GOT3 (cell line): Measurements from ENCODE around the gene UCK1.

Experiments
- DNase-seq: peaks from one replicate; lab custom pipeline; 2025; ENCODE audit warnings: mixed read lengths; lab: John Stamatoyannopoulos, UW

The UCK1 gene

DNA sequence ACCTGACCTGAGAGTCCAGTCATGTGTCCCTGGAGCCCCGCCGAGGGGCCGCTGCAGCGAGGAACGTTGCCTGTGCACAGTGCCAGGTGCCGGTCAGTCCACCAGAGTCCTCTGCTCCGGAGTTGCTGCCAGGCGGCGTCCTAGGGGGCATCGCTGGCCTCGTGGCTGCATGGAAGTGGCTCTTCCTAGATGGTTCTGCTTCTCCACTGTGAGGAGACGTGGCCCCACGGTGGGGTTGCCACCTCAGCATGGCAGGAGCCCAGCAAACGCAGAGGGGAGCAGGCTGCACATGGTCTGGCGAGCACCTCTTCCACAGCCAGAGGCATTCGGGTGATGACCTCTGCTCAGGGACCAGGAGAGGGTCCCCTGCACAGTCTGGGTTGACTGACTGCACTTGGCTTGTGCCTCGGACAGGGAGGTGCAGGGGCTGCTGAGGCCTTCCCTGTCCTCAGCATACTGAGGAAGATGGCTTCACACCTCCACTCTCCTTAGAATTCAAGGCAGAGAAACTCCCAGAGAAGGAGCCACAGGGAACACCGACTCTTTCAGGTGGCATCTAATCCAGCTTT is 54.2 kb downstream of the UCK1 start:
- no peak for DNase-seq

DNA sequence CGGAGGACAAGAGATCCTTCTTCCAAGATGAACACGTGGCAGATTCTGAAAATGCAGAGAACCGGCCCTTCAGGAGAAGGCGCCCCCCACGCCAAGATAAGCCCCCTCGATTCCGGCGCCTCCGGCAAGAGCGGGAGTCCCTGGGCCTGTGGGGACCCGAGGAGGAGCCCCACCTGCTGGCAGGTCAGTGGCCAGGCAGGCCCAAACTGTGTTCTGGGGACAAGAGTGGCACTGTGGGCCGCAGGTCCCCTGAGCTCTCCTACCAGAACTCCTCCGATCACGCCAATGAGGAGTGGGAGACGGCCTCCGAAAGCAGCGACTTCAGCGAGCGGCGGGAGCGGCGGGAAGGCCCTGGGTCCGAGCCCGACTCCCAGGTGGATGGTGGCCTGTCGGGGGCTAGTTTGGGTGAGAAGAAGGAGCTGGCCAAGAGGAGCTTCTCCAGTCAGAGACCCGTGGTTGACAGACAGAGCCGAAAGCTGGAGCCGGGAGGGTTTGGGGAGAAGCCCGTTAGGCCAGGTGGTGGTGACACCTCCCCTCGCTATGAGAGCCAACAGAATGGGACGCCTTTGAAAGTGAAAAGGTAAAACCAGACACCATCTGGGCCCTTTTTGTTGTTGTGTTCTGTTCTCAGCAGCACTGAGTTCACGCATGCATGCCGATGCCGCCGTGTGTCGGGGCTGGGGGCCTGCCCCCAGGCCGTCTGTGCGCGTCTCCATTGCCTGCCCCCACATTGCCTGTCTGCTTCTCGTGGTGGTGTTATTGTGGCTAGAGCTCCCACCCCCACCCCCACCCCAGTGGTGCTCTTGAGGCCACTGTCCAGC is 54.9 kb downstream of the UCK1 start:
- DNase-seq, result no peak

DNA sequence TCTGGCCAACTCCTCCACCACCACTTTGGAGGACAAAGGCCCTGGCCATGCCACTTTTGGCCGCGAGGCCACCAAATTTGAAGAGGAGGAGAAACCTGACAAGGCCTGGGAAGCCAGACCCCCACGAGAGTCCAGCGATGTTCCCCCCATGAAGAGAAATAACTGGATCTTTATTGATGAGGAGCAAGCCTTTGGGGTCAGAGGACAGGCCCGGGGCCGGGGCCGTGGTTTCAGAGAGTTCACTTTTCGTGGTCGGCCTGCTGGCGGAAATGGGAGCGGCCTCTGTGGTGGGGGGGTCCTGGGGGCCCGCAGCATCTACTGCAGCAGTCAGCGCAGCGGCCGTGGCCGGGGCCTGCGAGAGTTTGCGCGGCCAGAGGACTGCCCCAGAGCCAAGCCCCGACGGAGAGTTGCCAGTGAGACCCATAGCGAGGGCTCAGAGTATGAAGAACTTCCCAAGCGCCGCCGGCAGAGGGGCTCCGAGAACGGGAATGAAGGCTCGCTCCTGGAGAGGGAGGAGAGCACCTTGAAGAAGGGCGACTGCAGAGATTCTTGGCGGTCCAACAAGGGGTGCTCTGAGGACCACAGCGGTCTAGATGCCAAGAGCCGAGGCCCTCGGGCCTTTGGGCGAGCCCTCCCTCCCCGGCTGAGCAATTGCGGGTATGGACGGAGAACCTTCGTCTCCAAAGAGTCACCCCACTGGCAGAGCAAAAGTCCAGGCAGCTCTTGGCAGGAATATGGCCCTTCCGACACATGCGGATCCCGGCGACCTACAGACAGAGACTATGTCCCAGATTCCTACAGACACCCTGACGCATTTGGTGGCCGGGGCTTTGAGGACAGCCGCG is 55.7 kb downstream of the UCK1 start:
- DNase-seq, result no peak

DNA sequence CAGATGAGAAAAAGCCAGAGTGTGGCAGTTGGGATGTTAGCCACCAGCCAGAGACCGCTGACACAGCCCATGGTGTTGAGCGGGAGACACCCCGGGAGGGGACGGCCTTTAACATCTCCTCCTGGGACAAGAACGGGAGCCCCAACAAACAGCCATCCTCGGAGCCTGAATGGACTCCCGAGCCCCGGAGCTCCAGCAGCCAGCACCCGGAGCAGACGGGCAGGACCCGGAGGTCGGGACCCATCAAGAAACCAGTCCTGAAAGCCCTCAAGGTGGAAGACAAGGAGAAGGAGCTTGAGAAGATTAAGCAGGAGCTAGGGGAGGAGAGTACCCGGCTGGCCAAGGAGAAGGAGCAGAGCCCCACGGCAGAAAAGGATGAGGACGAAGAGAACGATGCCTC is 56.4 kb downstream of the UCK1 start:
- DNase-seq, result no peak

DNA sequence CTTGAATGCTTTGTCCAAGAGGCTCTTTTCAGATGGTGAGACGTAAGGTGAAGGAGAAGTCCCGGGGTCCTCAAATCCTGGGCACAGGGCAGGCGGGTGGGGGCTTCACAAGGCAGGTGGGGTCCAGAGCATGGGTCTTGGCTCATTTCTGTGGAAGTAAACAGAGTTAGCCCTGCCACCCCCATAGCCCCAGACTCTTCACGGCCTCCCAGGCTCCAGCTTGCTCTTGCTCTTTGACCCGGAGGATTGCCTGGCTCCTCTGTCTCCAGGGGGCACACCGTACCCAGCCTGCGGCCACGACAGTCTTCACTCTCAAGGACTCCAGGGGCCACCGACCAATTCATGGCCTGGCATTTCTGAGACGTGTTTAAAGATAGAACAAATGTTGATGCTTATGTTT is 57.2 kb downstream of the UCK1 start:
- DNase-seq, result no peak
